ENCODE measurements around the gene L3MBTL4. TPM values are rescaled to one million over a fixed set of nuclear protein-coding genes. Genes with fewer than 3 reads are reported as not detected.
A peak's percentile ranks its signal among the peaks of the same experiment; 100 is the strongest.

L3MBTL4 gene
- total and polyA plus RNA-seq, 4 donors, result 2.3 to 15.0 (median 5.0) TPM

DNA sequence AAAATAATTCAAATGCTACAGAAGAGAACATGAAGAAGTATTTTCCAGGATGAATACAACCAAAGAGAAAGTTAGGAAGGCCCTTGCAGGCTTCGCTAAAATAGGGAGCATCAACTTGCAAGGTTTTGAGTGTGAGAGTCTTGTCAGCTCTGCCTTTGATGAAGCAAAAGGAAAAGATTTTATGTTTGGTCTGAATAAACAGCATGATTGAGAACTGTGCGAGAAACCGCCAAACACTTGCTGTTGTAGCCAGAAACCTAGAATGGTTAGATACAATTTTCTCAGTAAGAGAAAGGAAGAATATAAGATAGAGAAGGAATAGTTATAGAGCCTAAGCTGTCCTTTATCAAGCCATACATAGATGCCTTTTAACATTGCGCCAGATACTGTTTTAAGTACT lies 163.6 kb downstream of the L3MBTL4 start (continued):
- TF ChIP-seq HNF4A (conservative IDR thresholded peaks at IDR 0.05) (no peak), RAD21 (IDR thresholded peaks at IDR 0.05) (no peak), FOXA2 (IDR thresholded peaks at IDR 0.05) (no peak), CTCF (IDR thresholded peaks at IDR 0.05; ENCODE audit: low read depth, low read length, missing input control) (no peak)

DNA sequence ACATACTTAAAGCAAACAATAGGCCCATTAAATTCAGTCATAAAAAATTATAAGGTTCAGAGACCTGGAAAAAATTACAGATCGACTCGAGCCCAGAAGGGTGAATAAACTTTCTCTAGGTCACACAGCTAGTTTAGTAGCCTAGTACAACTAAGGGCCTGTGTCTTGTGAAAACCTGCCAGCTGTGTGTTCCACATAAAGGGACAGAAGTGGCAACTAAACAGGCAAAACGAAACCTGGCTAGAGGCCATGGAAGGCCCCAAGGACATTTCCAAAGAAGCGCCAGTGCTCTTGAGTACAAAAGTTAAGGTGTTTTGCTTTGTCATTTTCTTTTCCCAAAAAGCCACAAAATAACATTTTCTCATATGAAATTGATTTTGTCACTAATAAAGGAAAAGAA lies 164.9 kb downstream of the L3MBTL4 start:
- no peak for DNase-seq (ENCODE audit: low spot score)
- no peak overlapping the region for H3K4me3 ChIP-seq (ENCODE audit: low read depth in 1 of 3, low read length in 3 of 3)
- TF ChIP-seq RAD21 (IDR thresholded peaks at IDR 0.05), result peak in 1 of 2 donors; percentile 35
- peak; percentile 15 for TF ChIP-seq SP1 (IDR thresholded peaks at IDR 0.05)
- TF ChIP-seq RXRA (IDR thresholded peaks at IDR 0.05), result peak in 1 of 2 donors; percentile 14
- no peak for TF ChIP-seq HNF4G (IDR thresholded peaks at IDR 0.05)

GRCh38 chr18:6249170-6249569 lies 165.5 kb downstream of the L3MBTL4 start:
- no peak overlapping the region for H3K9ac ChIP-seq (ENCODE audit: low read depth in 1 of 2, low read length in 2 of 2)
- WGBS, result 51% methylated on average over 2 of the region's 2 CpGs
- TF ChIP-seq FOXA2 (IDR thresholded peaks at IDR 0.05) (no peak), HNF4A (conservative IDR thresholded peaks at IDR 0.05) (peak in 1 of 2 donors; percentile 5), SP1 (IDR thresholded peaks at IDR 0.05) (no peak)
- H3K27ac ChIP-seq (ENCODE audit: low read depth in 1 of 2, low read length in 2 of 2), result no peak overlapping the region
- peaks cover 0 to 8% (median 1%) of the 10 kb centered on the region in 4 donors for H3K4me1 ChIP-seq (ENCODE audit: control insufficient read depth in 4 of 4, insufficient read depth in 4 of 4, low read length in 3 of 4)
- no peaks in the 10 kb centered on the region for H3K36me3 ChIP-seq (ENCODE audit: control insufficient read depth in 4 of 4, insufficient read depth in 3 of 4, low read depth in 1 of 4, low read length in 3 of 4)
- no peaks in the 10 kb centered on the region for H3K27me3 ChIP-seq (ENCODE audit: control insufficient read depth in 4 of 4, insufficient read depth in 4 of 4, low read length in 3 of 4)
- no peaks in the 10 kb centered on the region for H3K9me3 ChIP-seq (ENCODE audit: control insufficient read depth in 4 of 4, low read length in 3 of 4)
- H3K4me3 ChIP-seq (ENCODE audit: low read depth in 1 of 3, low read length in 3 of 3), result no peak overlapping the region
- DNase-seq (ENCODE audit: low spot score), result no peak

More for the DNA sequence above, 164.9 kb downstream of the L3MBTL4 start:
- Histone ChIP-seq H3K4me1 (ENCODE audit: control insufficient read depth in 4 of 4, insufficient read depth in 4 of 4, low read length in 3 of 4) (peaks cover 0 to 8% (median 1%) of the 10 kb centered on the region in 4 donors), H3K9ac (ENCODE audit: low read depth in 1 of 2, low read length in 2 of 2) (no peak overlapping the region), H3K9me3 (ENCODE audit: control insufficient read depth in 4 of 4, low read length in 3 of 4) (no peaks in the 10 kb centered on the region), H3K36me3 (ENCODE audit: control insufficient read depth in 4 of 4, insufficient read depth in 3 of 4, low read depth in 1 of 4, low read length in 3 of 4) (no peaks in the 10 kb centered on the region), H3K27ac (ENCODE audit: low read depth in 1 of 2, low read length in 2 of 2) (no peak overlapping the region), H3K27me3 (ENCODE audit: control insufficient read depth in 4 of 4, insufficient read depth in 4 of 4, low read length in 3 of 4) (no peaks in the 10 kb centered on the region)
- WGBS, result 34% methylated on average over 4 of the region's 4 CpGs

- H3K4me3 ChIP-seq (ENCODE audit: low read depth in 1 of 3, low read length in 3 of 3), result no peak overlapping the region
- H3K9ac ChIP-seq (ENCODE audit: low read depth in 1 of 2, low read length in 2 of 2), result no peak overlapping the region
- WGBS, result 96% methylated on average over 2 of the region's 2 CpGs
- H3K36me3 ChIP-seq (ENCODE audit: control insufficient read depth in 4 of 4, insufficient read depth in 3 of 4, low read depth in 1 of 4, low read length in 3 of 4), result no peaks in the 10 kb centered on the region
- H3K9me3 ChIP-seq (ENCODE audit: control insufficient read depth in 4 of 4, low read length in 3 of 4), result no peaks in the 10 kb centered on the region
- H3K27ac ChIP-seq (ENCODE audit: low read depth in 1 of 2, low read length in 2 of 2), result no peak overlapping the region
- DNase-seq (ENCODE audit: low spot score), result no peak
- no peaks in the 10 kb centered on the region for H3K27me3 ChIP-seq (ENCODE audit: control insufficient read depth in 4 of 4, insufficient read depth in 4 of 4, low read length in 3 of 4)
- TF ChIP-seq CTCF (IDR thresholded peaks at IDR 0.05; ENCODE audit: low read depth, low read length, missing input control), result no peak
- TF ChIP-seq RXRA (IDR thresholded peaks at IDR 0.05), result no peak
- TF ChIP-seq YY1 (IDR thresholded peaks at IDR 0.05), result no peak
- peaks cover 0 to 8% (median 1%) of the 10 kb centered on the region in 4 donors for H3K4me1 ChIP-seq (ENCODE audit: control insufficient read depth in 4 of 4, insufficient read depth in 4 of 4, low read length in 3 of 4)
Measured at GRCh38 chr18:6248017-6248416, 166.7 kb downstream of the L3MBTL4 start.

Data from liver (tissue), 9 donors.